Cardiac muscle cell (in vitro differentiated cells and primary cell): ENCODE measurements around the gene RBMX. TPM values are rescaled to one million over a fixed set of nuclear protein-coding genes. Genes with fewer than 3 reads are reported as not detected.

Experiments
- DNase-seq, 2 donors: peaks; one replicate each; pipeline versions ENCODE4 v3.0.0 to v3.0.0-alpha.2; 2010 to 2017; ENCODE audit warnings: low read depth in 1 of 2, low spot score in 1 of 2
- H3K27ac ChIP-seq: fragments of 200-600 bp; sonication (generic); 2 replicates; pipeline ENCODE4 v1.5.1; 2016
- H3K27me3 ChIP-seq: fragments of 200-600 bp; sonication (generic); 2 replicates; pipeline ENCODE4 v1.6.0; 2016; ENCODE audit warnings: control low read depth
- H3K36me3 ChIP-seq: fragments of 200-600 bp; sonication (generic); 2 replicates; pipeline ENCODE4 v1.5.1; 2016; ENCODE audit warnings: control low read depth
- H3K4me1 ChIP-seq: fragments of 200-600 bp; sonication (generic); 2 replicates; pipeline ENCODE4 v1.8.1; 2017; ENCODE audit warnings: low read depth, mild to moderate bottlenecking, mixed run types
- H3K4me3 ChIP-seq: fragments of 200-600 bp; sonication (generic); 2 replicates; pipeline ENCODE4 v1.5.1; 2016; ENCODE audit warnings: mild to moderate bottlenecking
- H3K9me3 ChIP-seq: fragments of 200-600 bp; sonication (generic); 2 replicates; pipeline ENCODE4 v1.5.1; 2017; ENCODE audit warnings: low read depth, mild to moderate bottlenecking, control low read depth
- polyA plus RNA-seq: library from polyadenylated mRNA; unstranded; fragments of >200 nt; fragmentation: Nextera tagmentation; extraction: Ambion mirVana; gene quantifications from 2 replicates; pipeline ENCODE4 v1.2.1, GENCODE V29; 2016
- total RNA-seq: library from RNA; depleted of rRNA; stranded (reverse); fragments of >200 nt; gene quantifications from 2 replicates; pipeline ENCODE4 v1.2.3, GENCODE V29; 2016
- TF ChIP-seq, protein P1 (sequence below): IDR thresholded peaks from 2 replicates; pipeline ENCODE4 v1.5.1; 2012; ENCODE audit warnings: low read depth, mild to moderate bottlenecking, low read length

RBMX gene
- total and polyA plus RNA-seq, 2 experiments from 2014 or later = 169 to 370 TPM

DNA sequence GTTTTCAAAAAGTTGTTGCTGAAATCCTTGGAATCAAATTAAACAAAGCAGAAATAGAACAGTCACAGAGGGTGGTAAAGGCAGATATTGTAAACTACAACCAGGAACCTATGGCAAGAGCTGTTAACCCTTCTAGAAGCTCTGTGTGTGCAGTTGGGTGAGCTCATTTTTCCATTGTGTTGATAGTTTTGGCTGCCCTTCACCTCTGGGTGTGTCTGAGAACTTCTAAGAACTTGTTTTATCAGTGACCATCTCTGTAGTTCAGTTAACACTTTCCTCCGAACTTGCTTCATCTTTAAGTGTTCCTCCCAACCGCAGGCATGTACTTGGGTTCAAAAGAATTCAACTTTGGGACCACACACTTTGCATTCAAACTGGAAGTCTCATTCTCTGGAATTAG, 32.7 kb downstream of the RBMX start:
- TF ChIP-seq, protein P1, sequence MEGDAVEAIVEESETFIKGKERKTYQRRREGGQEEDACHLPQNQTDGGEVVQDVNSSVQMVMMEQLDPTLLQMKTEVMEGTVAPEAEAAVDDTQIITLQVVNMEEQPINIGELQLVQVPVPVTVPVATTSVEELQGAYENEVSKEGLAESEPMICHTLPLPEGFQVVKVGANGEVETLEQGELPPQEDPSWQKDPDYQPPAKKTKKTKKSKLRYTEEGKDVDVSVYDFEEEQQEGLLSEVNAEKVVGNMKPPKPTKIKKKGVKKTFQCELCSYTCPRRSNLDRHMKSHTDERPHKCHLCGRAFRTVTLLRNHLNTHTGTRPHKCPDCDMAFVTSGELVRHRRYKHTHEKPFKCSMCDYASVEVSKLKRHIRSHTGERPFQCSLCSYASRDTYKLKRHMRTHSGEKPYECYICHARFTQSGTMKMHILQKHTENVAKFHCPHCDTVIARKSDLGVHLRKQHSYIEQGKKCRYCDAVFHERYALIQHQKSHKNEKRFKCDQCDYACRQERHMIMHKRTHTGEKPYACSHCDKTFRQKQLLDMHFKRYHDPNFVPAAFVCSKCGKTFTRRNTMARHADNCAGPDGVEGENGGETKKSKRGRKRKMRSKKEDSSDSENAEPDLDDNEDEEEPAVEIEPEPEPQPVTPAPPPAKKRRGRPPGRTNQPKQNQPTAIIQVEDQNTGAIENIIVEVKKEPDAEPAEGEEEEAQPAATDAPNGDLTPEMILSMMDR = no peak
- Histone ChIP-seq H3K27ac (no peak overlapping the region), H3K36me3 (peaks cover 16% of the 10 kb centered on the region), H3K4me1 (no peaks in the 10 kb centered on the region), H3K9me3 (no peaks in the 10 kb centered on the region), H3K27me3 (no peaks in the 10 kb centered on the region), H3K4me3 (no peak overlapping the region)
- no peak for DNase-seq

DNA sequence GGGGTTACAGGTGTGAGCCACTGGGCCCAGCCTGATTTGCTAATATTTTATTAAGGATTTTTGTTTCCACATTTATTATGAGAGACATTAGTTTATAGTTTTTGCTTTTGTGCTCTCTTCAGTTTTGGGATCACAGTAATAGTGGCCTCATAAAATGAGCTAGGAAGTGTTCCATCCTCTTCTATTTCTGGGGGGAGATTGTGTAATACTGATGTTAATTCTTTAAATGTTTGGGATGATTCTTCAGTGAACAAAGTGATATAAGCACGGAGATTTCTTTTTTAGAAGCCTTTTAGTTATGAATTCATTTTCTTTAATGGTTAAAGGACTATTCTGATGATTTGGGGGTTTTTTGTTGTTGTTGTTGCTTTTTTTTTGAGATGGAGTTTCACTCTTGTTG, 41.3 kb downstream of the RBMX start:
- no peak for DNase-seq
- TF ChIP-seq, protein P1 = no peak

DNA sequence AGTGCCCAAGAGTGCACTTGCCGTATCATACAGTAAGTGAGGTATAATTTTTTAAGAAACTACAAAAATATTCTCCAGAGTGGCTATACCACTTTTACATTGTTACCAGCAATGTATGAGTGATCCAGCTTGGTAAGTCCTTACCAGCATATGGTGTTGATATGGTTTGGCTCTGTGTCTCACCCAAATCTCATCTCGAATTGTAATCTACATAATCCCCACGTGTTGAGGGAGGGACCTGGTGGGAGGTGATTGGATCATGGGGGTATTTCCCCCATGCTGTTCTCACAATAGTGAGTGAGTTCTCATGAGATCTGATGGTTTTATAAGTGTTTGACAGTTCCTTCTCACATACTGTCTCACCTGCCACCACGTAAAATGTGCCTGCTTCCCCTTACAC, 44.8 kb downstream of the RBMX start:
- TF ChIP-seq, protein P1 = no peak
- H3K27me3 ChIP-seq = no peaks in the 10 kb centered on the region
- no peaks in the 10 kb centered on the region for H3K36me3 ChIP-seq
- H3K4me3 ChIP-seq = no peak overlapping the region
- no peaks in the 10 kb centered on the region for H3K4me1 ChIP-seq
- no peak overlapping the region for H3K27ac ChIP-seq
- no peaks in the 10 kb centered on the region for H3K9me3 ChIP-seq
- DNase-seq = no peak

More for the DNA sequence above, 41.3 kb downstream of the RBMX start:
- Histone ChIP-seq H3K4me3 (no peak overlapping the region), H3K36me3 (no peaks in the 10 kb centered on the region), H3K9me3 (no peaks in the 10 kb centered on the region), H3K4me1 (no peaks in the 10 kb centered on the region), H3K27me3 (no peaks in the 10 kb centered on the region), H3K27ac (no peak overlapping the region)

DNA sequence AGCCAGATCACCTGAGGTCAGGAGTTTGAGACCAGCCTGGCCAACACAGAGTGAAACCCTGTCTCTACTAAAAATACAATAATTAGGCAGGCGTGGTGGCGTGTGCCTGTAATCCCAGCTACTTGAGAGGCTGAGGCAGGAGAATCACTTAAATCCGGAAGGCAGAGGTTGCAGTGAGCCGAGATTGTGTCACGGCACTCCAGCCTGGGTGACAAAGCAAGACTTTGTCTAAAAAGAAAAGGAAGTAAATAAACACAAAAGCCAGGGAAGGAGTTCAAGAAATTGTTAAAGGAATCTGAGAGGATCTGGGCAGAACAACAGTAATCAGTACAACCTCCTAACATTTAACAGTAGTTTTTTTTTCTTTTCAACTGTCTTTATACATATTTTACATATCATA, 51.1 kb downstream of the RBMX start:
- TF ChIP-seq, protein P1 = no peak
- Histone ChIP-seq H3K27ac (no peak overlapping the region), H3K4me1 (no peaks in the 10 kb centered on the region), H3K4me3 (no peak overlapping the region), H3K9me3 (no peaks in the 10 kb centered on the region), H3K27me3 (no peaks in the 10 kb centered on the region), H3K36me3 (peaks cover 4% of the 10 kb centered on the region)
- DNase-seq = no peak

DNA sequence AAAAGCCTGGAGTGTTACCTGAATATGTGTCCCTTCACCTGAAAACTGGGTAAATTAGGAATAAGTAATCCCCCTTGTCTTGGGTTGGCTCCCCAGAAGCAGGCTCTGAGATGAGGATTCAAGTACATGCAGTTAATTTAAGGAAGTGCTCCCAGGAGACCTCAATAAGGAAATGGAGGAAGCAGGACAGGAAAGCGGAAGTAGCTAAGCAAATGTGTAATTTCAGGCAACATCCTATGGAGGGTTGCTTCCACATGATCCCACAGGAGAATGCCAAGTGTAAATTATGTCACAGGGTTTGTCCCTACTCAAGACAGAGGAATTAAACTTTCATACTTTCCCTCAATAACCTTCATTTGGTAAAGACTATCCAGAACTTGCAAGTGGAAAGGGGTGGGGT, 51.7 kb downstream of the RBMX start:
- H3K4me1 ChIP-seq = no peaks in the 10 kb centered on the region
- H3K4me3 ChIP-seq = no peak overlapping the region
- H3K9me3 ChIP-seq = no peaks in the 10 kb centered on the region
- H3K27ac ChIP-seq = no peak overlapping the region
- H3K27me3 ChIP-seq = no peaks in the 10 kb centered on the region
- peaks cover 4% of the 10 kb centered on the region for H3K36me3 ChIP-seq
- TF ChIP-seq, protein P1 = no peak
- DNase-seq = no peak

DNA sequence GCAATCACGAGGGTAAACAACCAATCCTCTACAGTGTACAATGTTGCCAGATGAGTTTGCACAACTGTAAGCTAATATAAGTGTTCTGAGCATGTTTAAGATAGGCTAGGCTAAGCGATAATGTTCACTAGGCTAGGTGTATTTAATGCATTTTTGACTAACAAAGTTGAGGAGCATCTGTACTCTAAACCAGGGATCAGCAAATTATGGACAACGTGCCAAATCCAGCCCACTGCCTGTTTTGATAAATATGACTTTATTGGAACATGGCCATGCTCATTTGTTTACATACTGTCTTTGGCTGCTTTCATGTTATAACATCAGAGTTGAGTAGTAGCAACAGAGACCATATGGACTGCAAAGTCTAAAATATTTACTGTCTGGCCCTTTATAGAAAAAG, 53.5 kb downstream of the RBMX start:
- TF ChIP-seq, protein P1 = no peak
- H3K27ac ChIP-seq = no peak overlapping the region
- no peak for DNase-seq
- no peak overlapping the region for H3K4me3 ChIP-seq
- H3K36me3 ChIP-seq = peaks cover 4% of the 10 kb centered on the region
- no peaks in the 10 kb centered on the region for H3K27me3 ChIP-seq
- no peaks in the 10 kb centered on the region for H3K4me1 ChIP-seq
- no peaks in the 10 kb centered on the region for H3K9me3 ChIP-seq
